Right lobe of liver (tissue), 6 donors: ENCODE results near the gene GTF2H4. TPM values are rescaled to one million over a fixed set of nuclear protein-coding genes. Genes with fewer than 3 reads are reported as not detected.

Experiments
- ATAC-seq, 4 donors: fragments of 200-7000 bp; cut with Tn5 transposase; one replicate each; pipeline ENCODE4 v1.9.1; 2020; ENCODE audit warnings: mild to moderate bottlenecking in 4 of 4, moderate library complexity in 4 of 4
- DNase-seq, 3 donors: peaks; one replicate each; pipeline ENCODE4 v3.0.0-alpha.2; 2020
- H3K27ac ChIP-seq, 3 donors: fragments of 200-600 bp; one replicate each; pipeline ENCODE4 v1.8.0; 2022
- H3K27me3 ChIP-seq, 2 donors: fragments of 200-600 bp; one replicate each; pipeline ENCODE4 v1.8.0; 2022
- H3K36me3 ChIP-seq, 4 donors: fragments of 200-600 bp; sonication (generic) in 1 of 4; one replicate each; pipeline versions ENCODE4 v1.5.1 to v1.8.0; 2017 to 2022; ENCODE audit warnings: control low read depth in 1 of 4
- H3K4me1 ChIP-seq, 4 donors: fragments of 200-600 bp; sonication (generic) in 1 of 4; one replicate each; pipeline versions ENCODE4 v1.5.1 to v1.8.0; 2017 to 2022; ENCODE audit warnings: control low read depth in 1 of 4
- H3K4me3 ChIP-seq, 3 donors: fragments of 200-600 bp; one replicate each; pipeline ENCODE4 v1.8.0; 2022
- H3K9me3 ChIP-seq, 4 donors: fragments of 200-600 bp; sonication (generic) in 1 of 4; one replicate each; pipeline versions ENCODE4 v1.5.1 to v1.8.0; 2017 to 2022; ENCODE audit warnings: control low read depth in 1 of 4
- CTCF ChIP-seq, 4 donors: fragments of 200-600 bp in 3 of 4; fragments of 450-650 bp in 1 of 4; IDR thresholded peaks; one replicate each; pipeline versions ENCODE4 v1.5.1 to v1.8.0; 2016 to 2022; ENCODE audit warnings: antibody characterized with exemption in 4 of 4, mild to moderate bottlenecking in 2 of 4
- POLR2A ChIP-seq: fragments of 450-650 bp; IDR thresholded peaks from one replicate; pipeline ENCODE4 v1.6.1; 2017; ENCODE audit warnings: antibody characterized with exemption, mild to moderate bottlenecking
- whole genome bisulfite sequencing: methylation state at CpG from one replicate; pipeline ENCODE4 v1.1.6; 2018; ENCODE audit warnings: low coverage, low lambda C conversion rate; ENCODE audit not compliant: insufficient coverage; ENCODE audit errors: missing lambda C conversion rate; 5-methylcytosine and 5-hydroxymethylcytosine counted together
- intact Hi-C, 2 donors: fragments of 100-400 bp; cut with DNase I; formaldehyde crosslinking; loops; one replicate each; pipeline versions ENCODE4 v1.11.2 to v1.14.1; 2022
- total RNA-seq, 6 experiments: library from RNA; depleted of rRNA in 2 of 6; stranded (reverse); fragments of >200 nt in 2 of 6; fragmentation: NEBNext Ultra II Directional in 3 of 6; extraction: Animal tissue kit (Norgen Biotek cat#: 25700) in 3 of 6; gene quantifications; one replicate each; pipeline versions ENCODE4 v1.1.0 to v1.2.4, GENCODE V29; 2016 to 2023
- donor health status: DM: no; HTN: yes; CAD: no.
- donor health status: DM: no; HTN: no; CAD: no.
- donor health status: DM: no; HTN: no; CAD: no.
- donor health status: DM: no; HTN: yes; CAD: no.
- donor health status: DM: no; HTN: yes; CAD: no.

GTF2H4 gene
- total RNA-seq, 6 experiments from 2014 or later = 3.6 to 21.1 (median 17.3) TPM

GRCh38 chr6:30879684-30880427, 28.2 kb upstream of the GTF2H4 start:
- TF ChIP-seq POLR2A (no peak), CTCF (IDR thresholded peaks at IDR 0.05) (no peak)
- no peak overlapping the region for H3K4me3 ChIP-seq
- H3K27ac ChIP-seq = no peak overlapping the region
- no peaks in the 10 kb centered on the region for H3K36me3 ChIP-seq
- DNase-seq (no peak), ATAC-seq (no peak)
- H3K4me1 ChIP-seq = peaks cover 0 to 3% (median 0%) of the 10 kb centered on the region in 4 donors
- H3K9me3 ChIP-seq = no peaks in the 10 kb centered on the region
- H3K27me3 ChIP-seq = no peaks in the 10 kb centered on the region
- WGBS = 82% methylated on average over 6 of the region's 8 CpGs
- intact Hi-C loops = loop anchor here (5.0 to 10.0 kb wide), 2 partner anchors 48 to 55 kb away; no protein-coding TSS in a partner anchor

- Histone ChIP-seq H3K27ac (no peak overlapping the region), H3K27me3 (no peaks in the 10 kb centered on the region), H3K36me3 (no peaks in the 10 kb centered on the region), H3K4me3 (no peak overlapping the region), H3K4me1 (peaks cover 0 to 3% (median 0%) of the 10 kb centered on the region in 4 donors), H3K9me3 (no peaks in the 10 kb centered on the region)
- ATAC-seq (no peak), DNase-seq (no peak)
- intact Hi-C loops = loop anchor here in 1 of 2 donors (10.0 kb wide), 1 partner anchor 56 kb away; no protein-coding TSS in a partner anchor
- TF ChIP-seq CTCF (IDR thresholded peaks at IDR 0.05) (no peak), POLR2A (no peak)
- 88% methylated on average over 13 of the region's 16 CpGs for WGBS
These were observed 27.2 kb upstream of the GTF2H4 start for GRCh38 chr6:30880698-30881252.

- intact Hi-C loops = loop anchor here in 1 of 2 donors (10.0 kb wide), 1 partner anchor 57 kb away; no protein-coding TSS in a partner anchor
- no peak for DNase-seq
- no peak overlapping the region for H3K27ac ChIP-seq
- H3K36me3 ChIP-seq = no peaks in the 10 kb centered on the region
- H3K9me3 ChIP-seq = no peaks in the 10 kb centered on the region
- ATAC-seq = no peak
- no peak for TF ChIP-seq CTCF (IDR thresholded peaks at IDR 0.05)
- TF ChIP-seq POLR2A = no peak
- H3K27me3 ChIP-seq = no peaks in the 10 kb centered on the region
- H3K4me3 ChIP-seq = no peak overlapping the region
- 64% methylated on average over 11 of the region's 14 CpGs for WGBS
- peaks cover 0 to 3% (median 0%) of the 10 kb centered on the region in 4 donors for H3K4me1 ChIP-seq
These were observed 26.4 kb upstream of the GTF2H4 start for GRCh38 chr6:30881392-30882203.

- no peak for ATAC-seq
- no peaks in the 10 kb centered on the region for H3K9me3 ChIP-seq
- peak in 1 of 3 donors; percentile 42 for DNase-seq
- H3K4me3 ChIP-seq = no peak overlapping the region
- H3K4me1 ChIP-seq = peaks cover 0 to 3% (median 0%) of the 10 kb centered on the region in 4 donors
- no peak overlapping the region for H3K27ac ChIP-seq
- intact Hi-C loops = loop anchor here in 1 of 2 donors (10.0 kb wide), 1 partner anchor 57 kb away; no protein-coding TSS in a partner anchor
- no peaks in the 10 kb centered on the region for H3K36me3 ChIP-seq
- H3K27me3 ChIP-seq = no peaks in the 10 kb centered on the region
- TF ChIP-seq CTCF (IDR thresholded peaks at IDR 0.05) = no peak
- TF ChIP-seq POLR2A = no peak
- WGBS = 50% methylated on average over 1 of the region's 8 CpGs
These were observed 25.7 kb upstream of the GTF2H4 start for GRCh38 chr6:30882204-30882758.
